GM23338 (cell line): ENCODE data around the gene CRKL. TPM values are rescaled to one million over a fixed set of nuclear protein-coding genes. Genes with fewer than 3 reads are reported as not detected.

ENCODE experiments used
- ATAC-seq: fragments of 200-7000 bp; cut with Tn5 transposase; 3 replicates; pipeline ENCODE4 v1.9.1; 2020
- DNase-seq: peaks from one replicate; pipeline ENCODE4 v3.0.0-alpha.2; 2015; ENCODE audit warnings: low spot score
- H2AFZ ChIP-seq: fragments of 200-600 bp; sonication (generic); 2 replicates; pipeline ENCODE4 v1.8.0; 2016; ENCODE audit warnings: antibody characterized with exemption, mild to moderate bottlenecking, moderate library complexity
- H3F3A ChIP-seq: fragments of 200-600 bp; sonication (generic); replicated peaks from 2 replicates; pipeline ENCODE4 v1.8.0; 2017; ENCODE audit warnings: antibody characterized with exemption, mixed run types, low read depth
- H3K27ac ChIP-seq: fragments of 200-600 bp; sonication (generic); 2 replicates; pipeline ENCODE4 v1.6.1; 2016; ENCODE audit warnings: low read depth
- H3K27me3 ChIP-seq: fragments of 200-600 bp; sonication (generic); 2 replicates; pipeline ENCODE4 v1.8.0; 2016; ENCODE audit warnings: mild to moderate bottlenecking, mixed run types, moderate library complexity; ENCODE audit not compliant: insufficient read depth
- H3K36me3 ChIP-seq: fragments of 200-600 bp; sonication (generic); 2 replicates; pipeline ENCODE4 v1.8.0; 2016; ENCODE audit warnings: mild to moderate bottlenecking; ENCODE audit not compliant: insufficient read depth
- H3K4me1 ChIP-seq: fragments of 200-600 bp; sonication (generic); 2 replicates; pipeline ENCODE4 v1.8.0; 2016; ENCODE audit warnings: mild to moderate bottlenecking, moderate library complexity; ENCODE audit not compliant: insufficient read depth
- H3K4me2 ChIP-seq: fragments of 200-600 bp; sonication (generic); 2 replicates; pipeline ENCODE4 v1.7.1; 2017; ENCODE audit warnings: mixed run types
- H3K4me3 ChIP-seq: fragments of 200-600 bp; sonication (generic); 2 replicates; pipeline ENCODE4 v1.6.1; 2016; ENCODE audit warnings: mixed run types
- H3K79me2 ChIP-seq: fragments of 200-600 bp; sonication (generic); replicated peaks from 2 replicates; pipeline ENCODE4 v1.8.0; 2017; ENCODE audit warnings: mild to moderate bottlenecking; ENCODE audit not compliant: insufficient read depth
- H3K9me2 ChIP-seq: fragments of 200-600 bp; sonication (generic); 2 replicates; pipeline ENCODE4 v1.8.0; 2017; ENCODE audit not compliant: insufficient read depth
- H4K20me1 ChIP-seq: fragments of 200-600 bp; sonication (generic); replicated peaks from 2 replicates; pipeline ENCODE4 v1.8.0; 2017; ENCODE audit warnings: mild to moderate bottlenecking; ENCODE audit not compliant: insufficient read depth
- H3K27ac Mint-ChIP-seq: 2 replicates; pipeline ENCODE4 v1.8.0; 2020; ENCODE audit warnings: inconsistent platforms, mild to moderate bottlenecking, moderate library complexity, mixed read lengths
- H3K27me3 Mint-ChIP-seq: 3 replicates; pipeline ENCODE4 v1.8.0; 2022; ENCODE audit warnings: low read depth, mild to moderate bottlenecking, moderate library complexity, mixed read lengths, inconsistent platforms; ENCODE audit not compliant: insufficient read depth, poor library complexity
- H3K36me3 Mint-ChIP-seq: 3 replicates; pipeline ENCODE4 v1.8.0; 2021; ENCODE audit warnings: low read depth, mild to moderate bottlenecking, inconsistent platforms, moderate library complexity, mixed read lengths
- H3K4me1 Mint-ChIP-seq: 3 replicates; pipeline ENCODE4 v1.8.0; 2020; ENCODE audit warnings: mild to moderate bottlenecking, inconsistent platforms, mixed read lengths
- H3K4me3 Mint-ChIP-seq: 3 replicates; pipeline ENCODE4 v1.8.0; 2021; ENCODE audit warnings: moderate library complexity, mild to moderate bottlenecking, inconsistent platforms, mixed read lengths
- H3K9me3 Mint-ChIP-seq: 3 replicates; pipeline ENCODE4 v1.8.0; 2020; ENCODE audit warnings: moderate library complexity, mild to moderate bottlenecking, inconsistent platforms, mixed read lengths
- CREB1 ChIP-seq: fragments of 250-450 bp; sonication (Bioruptor Pico); IDR thresholded peaks from 2 replicates; pipeline ENCODE4 v1.5.0; 2020; ENCODE audit warnings: low read depth, mild to moderate bottlenecking, moderate library complexity
- EZH2 ChIP-seq: fragments of 200-600 bp; sonication (generic); IDR thresholded peaks from one replicate; pipeline ENCODE4 v1.8.0; 2017; ENCODE audit warnings: antibody characterized with exemption, mild to moderate bottlenecking, low read depth; ENCODE audit not compliant: unreplicated experiment
- EZH2phosphoT487 ChIP-seq: fragments of 200-600 bp; sonication (generic); IDR thresholded peaks from one replicate; pipeline ENCODE4 v1.8.1; 2018; ENCODE audit warnings: antibody characterized with exemption; ENCODE audit not compliant: unreplicated experiment
- JUNB ChIP-seq: IDR thresholded peaks from one replicate; pipeline ENCODE4 v1.6.1; 2016; ENCODE audit warnings: antibody characterized with exemption; ENCODE audit not compliant: unreplicated experiment
- NANOG ChIP-seq: IDR thresholded peaks from 2 replicates; pipeline ENCODE4 v1.6.1; 2016; ENCODE audit warnings: antibody characterized with exemption, borderline replicate concordance
- POLR2AphosphoS5 ChIP-seq: IDR thresholded peaks from 2 replicates; pipeline ENCODE4 v1.6.1; 2016; ENCODE audit warnings: antibody characterized with exemption, low read depth
- STAT1 ChIP-seq: IDR thresholded peaks from one replicate; pipeline ENCODE4 v1.6.1; 2016; ENCODE audit warnings: antibody characterized with exemption; ENCODE audit not compliant: unreplicated experiment
- ZNF114 ChIP-seq: fragments of 250-450 bp; sonication (Bioruptor Pico); IDR thresholded peaks from 2 replicates; pipeline ENCODE4 v1.5.0; 2020; ENCODE audit warnings: mild to moderate bottlenecking, moderate library complexity
- ZNF331 ChIP-seq: fragments of 250-450 bp; sonication (Bioruptor Pico); IDR thresholded peaks from 2 replicates; pipeline ENCODE4 v1.5.0; 2020; ENCODE audit warnings: low read depth, mild to moderate bottlenecking, moderate library complexity
- polyA plus RNA-seq: library from polyadenylated mRNA; unstranded; fragments of >200 nt; fragmentation: Nextera tagmentation; extraction: Ambion mirVana; gene quantifications from 2 replicates; pipeline ENCODE4 v1.2.1, GENCODE V29; 2016
- total RNA-seq: library from RNA; depleted of rRNA; stranded (reverse); fragments of >200 nt; shearing (Covaris generic); gene quantifications from 2 replicates; pipeline ENCODE4 v1.2.3, GENCODE V29; 2014
- TF ChIP-seq, protein P1 (sequence below): IDR thresholded peaks from one replicate; pipeline ENCODE4 v1.6.1; 2018; ENCODE audit warnings: antibody characterized with exemption; ENCODE audit not compliant: unreplicated experiment
- TF ChIP-seq, protein P2 (sequence below), 2 experiments: fragments of 200-600 bp in 1 of 2; sonication (generic) in 1 of 2; conservative IDR thresholded peaks; 2 replicates each; pipeline versions ENCODE4 v1.5.1 to v1.6.1; 2016 to 2017; ENCODE audit warnings: antibody characterized with exemption in 2 of 2, low read depth in 2 of 2, mild to moderate bottlenecking in 2 of 2, moderate library complexity in 1 of 2
- TF ChIP-seq, protein P3 (sequence below): IDR thresholded peaks from 2 replicates; pipeline ENCODE4 v1.6.1; 2016; ENCODE audit warnings: antibody characterized with exemption
- TF ChIP-seq, protein P4 (sequence below): fragments of 250-450 bp; sonication (Bioruptor Pico); IDR thresholded peaks from 2 replicates; pipeline ENCODE4 v1.5.0; 2020; ENCODE audit warnings: mild to moderate bottlenecking, moderate library complexity

Gene CRKL
- total and polyA plus RNA-seq, 2 experiments from 2014 or later, result 39.5 to 104 TPM

DNA sequence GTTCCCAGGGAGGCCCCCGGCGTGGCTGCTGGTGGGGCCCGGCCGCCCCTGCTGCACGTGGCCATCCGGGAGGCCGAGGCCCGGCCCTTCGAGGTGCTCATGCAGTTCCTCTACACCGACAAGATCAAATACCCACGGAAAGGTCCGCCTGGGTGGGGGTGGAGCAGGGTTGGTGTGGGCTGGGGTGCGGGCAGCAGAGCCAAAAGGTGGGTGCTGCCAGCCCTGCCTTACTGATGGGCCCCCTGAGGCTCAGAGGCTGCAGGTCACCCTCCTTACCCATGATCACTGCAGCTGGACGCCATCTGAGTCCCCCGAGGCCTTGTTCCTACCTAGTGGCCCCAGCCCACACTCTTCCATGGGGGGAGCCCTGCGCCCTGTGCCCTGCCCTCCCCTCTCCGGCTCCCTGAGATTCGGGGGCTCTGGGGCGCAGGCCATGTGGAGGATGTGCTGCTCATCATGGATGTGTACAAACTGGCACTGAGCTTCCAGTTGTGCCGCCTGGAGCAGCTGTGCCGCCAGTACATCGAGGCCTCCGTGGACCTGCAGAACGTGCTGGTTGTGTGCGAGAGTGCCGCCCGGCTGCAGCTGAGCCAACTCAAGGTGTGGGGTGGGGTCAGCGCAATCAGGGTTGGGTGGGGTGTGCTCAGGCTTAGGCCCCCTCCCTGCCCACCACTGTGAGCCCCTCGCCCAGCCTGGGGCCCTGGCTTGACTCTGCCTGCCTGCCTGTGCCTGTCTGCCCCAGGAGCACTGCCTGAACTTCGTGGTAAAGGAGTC lies 77.1 kb downstream of the CRKL start:
- Mint-ChIP-seq H3K27me3 (peaks cover 7% of the 10 kb centered on the region), H3K9me3 (no peaks in the 10 kb centered on the region), H3K4me1 (no peaks in the 10 kb centered on the region; the same call in 2 of the 3 replicates), H3K27ac (no peak overlapping the region), H3K36me3 (peaks cover 20% of the 10 kb centered on the region; the same call in 2 of the 3 replicates), H3K4me3 (no peak overlapping the region; the same call in 2 of the 3 replicates)
- Histone ChIP-seq H3F3A (no peaks in the 10 kb centered on the region), H3K27ac (no peak overlapping the region), H3K27me3 (no peaks in the 10 kb centered on the region), H3K9me2 (no peaks in the 10 kb centered on the region), H3K4me3 (no peak overlapping the region), H4K20me1 (no peaks in the 10 kb centered on the region), H2AFZ (no peak overlapping the region), H3K4me1 (no peaks in the 10 kb centered on the region), H3K36me3 (no peaks in the 10 kb centered on the region), H3K79me2 (no peaks in the 10 kb centered on the region), H3K4me2 (no peak overlapping the region)
- ATAC-seq (no peak), DNase-seq (no peak)
- TF ChIP-seq JUNB (no peak), NANOG (no peak), ZNF114 (CRISPR knock-in tag) (no peak), STAT1 (no peak), EZH2phosphoT487 (no peak), EZH2 (no peak), CREB1 (CRISPR knock-in tag) (no peak), ZNF331 (CRISPR knock-in tag) (no peak), POLR2AphosphoS5 (no peak)
- TF ChIP-seq, protein P1, sequence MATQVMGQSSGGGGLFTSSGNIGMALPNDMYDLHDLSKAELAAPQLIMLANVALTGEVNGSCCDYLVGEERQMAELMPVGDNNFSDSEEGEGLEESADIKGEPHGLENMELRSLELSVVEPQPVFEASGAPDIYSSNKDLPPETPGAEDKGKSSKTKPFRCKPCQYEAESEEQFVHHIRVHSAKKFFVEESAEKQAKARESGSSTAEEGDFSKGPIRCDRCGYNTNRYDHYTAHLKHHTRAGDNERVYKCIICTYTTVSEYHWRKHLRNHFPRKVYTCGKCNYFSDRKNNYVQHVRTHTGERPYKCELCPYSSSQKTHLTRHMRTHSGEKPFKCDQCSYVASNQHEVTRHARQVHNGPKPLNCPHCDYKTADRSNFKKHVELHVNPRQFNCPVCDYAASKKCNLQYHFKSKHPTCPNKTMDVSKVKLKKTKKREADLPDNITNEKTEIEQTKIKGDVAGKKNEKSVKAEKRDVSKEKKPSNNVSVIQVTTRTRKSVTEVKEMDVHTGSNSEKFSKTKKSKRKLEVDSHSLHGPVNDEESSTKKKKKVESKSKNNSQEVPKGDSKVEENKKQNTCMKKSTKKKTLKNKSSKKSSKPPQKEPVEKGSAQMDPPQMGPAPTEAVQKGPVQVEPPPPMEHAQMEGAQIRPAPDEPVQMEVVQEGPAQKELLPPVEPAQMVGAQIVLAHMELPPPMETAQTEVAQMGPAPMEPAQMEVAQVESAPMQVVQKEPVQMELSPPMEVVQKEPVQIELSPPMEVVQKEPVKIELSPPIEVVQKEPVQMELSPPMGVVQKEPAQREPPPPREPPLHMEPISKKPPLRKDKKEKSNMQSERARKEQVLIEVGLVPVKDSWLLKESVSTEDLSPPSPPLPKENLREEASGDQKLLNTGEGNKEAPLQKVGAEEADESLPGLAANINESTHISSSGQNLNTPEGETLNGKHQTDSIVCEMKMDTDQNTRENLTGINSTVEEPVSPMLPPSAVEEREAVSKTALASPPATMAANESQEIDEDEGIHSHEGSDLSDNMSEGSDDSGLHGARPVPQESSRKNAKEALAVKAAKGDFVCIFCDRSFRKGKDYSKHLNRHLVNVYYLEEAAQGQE, result no peak
- TF ChIP-seq, protein P2, sequence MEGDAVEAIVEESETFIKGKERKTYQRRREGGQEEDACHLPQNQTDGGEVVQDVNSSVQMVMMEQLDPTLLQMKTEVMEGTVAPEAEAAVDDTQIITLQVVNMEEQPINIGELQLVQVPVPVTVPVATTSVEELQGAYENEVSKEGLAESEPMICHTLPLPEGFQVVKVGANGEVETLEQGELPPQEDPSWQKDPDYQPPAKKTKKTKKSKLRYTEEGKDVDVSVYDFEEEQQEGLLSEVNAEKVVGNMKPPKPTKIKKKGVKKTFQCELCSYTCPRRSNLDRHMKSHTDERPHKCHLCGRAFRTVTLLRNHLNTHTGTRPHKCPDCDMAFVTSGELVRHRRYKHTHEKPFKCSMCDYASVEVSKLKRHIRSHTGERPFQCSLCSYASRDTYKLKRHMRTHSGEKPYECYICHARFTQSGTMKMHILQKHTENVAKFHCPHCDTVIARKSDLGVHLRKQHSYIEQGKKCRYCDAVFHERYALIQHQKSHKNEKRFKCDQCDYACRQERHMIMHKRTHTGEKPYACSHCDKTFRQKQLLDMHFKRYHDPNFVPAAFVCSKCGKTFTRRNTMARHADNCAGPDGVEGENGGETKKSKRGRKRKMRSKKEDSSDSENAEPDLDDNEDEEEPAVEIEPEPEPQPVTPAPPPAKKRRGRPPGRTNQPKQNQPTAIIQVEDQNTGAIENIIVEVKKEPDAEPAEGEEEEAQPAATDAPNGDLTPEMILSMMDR (conservative IDR thresholded peaks at IDR 0.05; ENCODE audit: low read depth in 2 of 2), result no peak
- TF ChIP-seq, protein P3, sequence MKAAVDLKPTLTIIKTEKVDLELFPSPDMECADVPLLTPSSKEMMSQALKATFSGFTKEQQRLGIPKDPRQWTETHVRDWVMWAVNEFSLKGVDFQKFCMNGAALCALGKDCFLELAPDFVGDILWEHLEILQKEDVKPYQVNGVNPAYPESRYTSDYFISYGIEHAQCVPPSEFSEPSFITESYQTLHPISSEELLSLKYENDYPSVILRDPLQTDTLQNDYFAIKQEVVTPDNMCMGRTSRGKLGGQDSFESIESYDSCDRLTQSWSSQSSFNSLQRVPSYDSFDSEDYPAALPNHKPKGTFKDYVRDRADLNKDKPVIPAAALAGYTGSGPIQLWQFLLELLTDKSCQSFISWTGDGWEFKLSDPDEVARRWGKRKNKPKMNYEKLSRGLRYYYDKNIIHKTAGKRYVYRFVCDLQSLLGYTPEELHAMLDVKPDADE, result no peak
- TF ChIP-seq, protein P4, sequence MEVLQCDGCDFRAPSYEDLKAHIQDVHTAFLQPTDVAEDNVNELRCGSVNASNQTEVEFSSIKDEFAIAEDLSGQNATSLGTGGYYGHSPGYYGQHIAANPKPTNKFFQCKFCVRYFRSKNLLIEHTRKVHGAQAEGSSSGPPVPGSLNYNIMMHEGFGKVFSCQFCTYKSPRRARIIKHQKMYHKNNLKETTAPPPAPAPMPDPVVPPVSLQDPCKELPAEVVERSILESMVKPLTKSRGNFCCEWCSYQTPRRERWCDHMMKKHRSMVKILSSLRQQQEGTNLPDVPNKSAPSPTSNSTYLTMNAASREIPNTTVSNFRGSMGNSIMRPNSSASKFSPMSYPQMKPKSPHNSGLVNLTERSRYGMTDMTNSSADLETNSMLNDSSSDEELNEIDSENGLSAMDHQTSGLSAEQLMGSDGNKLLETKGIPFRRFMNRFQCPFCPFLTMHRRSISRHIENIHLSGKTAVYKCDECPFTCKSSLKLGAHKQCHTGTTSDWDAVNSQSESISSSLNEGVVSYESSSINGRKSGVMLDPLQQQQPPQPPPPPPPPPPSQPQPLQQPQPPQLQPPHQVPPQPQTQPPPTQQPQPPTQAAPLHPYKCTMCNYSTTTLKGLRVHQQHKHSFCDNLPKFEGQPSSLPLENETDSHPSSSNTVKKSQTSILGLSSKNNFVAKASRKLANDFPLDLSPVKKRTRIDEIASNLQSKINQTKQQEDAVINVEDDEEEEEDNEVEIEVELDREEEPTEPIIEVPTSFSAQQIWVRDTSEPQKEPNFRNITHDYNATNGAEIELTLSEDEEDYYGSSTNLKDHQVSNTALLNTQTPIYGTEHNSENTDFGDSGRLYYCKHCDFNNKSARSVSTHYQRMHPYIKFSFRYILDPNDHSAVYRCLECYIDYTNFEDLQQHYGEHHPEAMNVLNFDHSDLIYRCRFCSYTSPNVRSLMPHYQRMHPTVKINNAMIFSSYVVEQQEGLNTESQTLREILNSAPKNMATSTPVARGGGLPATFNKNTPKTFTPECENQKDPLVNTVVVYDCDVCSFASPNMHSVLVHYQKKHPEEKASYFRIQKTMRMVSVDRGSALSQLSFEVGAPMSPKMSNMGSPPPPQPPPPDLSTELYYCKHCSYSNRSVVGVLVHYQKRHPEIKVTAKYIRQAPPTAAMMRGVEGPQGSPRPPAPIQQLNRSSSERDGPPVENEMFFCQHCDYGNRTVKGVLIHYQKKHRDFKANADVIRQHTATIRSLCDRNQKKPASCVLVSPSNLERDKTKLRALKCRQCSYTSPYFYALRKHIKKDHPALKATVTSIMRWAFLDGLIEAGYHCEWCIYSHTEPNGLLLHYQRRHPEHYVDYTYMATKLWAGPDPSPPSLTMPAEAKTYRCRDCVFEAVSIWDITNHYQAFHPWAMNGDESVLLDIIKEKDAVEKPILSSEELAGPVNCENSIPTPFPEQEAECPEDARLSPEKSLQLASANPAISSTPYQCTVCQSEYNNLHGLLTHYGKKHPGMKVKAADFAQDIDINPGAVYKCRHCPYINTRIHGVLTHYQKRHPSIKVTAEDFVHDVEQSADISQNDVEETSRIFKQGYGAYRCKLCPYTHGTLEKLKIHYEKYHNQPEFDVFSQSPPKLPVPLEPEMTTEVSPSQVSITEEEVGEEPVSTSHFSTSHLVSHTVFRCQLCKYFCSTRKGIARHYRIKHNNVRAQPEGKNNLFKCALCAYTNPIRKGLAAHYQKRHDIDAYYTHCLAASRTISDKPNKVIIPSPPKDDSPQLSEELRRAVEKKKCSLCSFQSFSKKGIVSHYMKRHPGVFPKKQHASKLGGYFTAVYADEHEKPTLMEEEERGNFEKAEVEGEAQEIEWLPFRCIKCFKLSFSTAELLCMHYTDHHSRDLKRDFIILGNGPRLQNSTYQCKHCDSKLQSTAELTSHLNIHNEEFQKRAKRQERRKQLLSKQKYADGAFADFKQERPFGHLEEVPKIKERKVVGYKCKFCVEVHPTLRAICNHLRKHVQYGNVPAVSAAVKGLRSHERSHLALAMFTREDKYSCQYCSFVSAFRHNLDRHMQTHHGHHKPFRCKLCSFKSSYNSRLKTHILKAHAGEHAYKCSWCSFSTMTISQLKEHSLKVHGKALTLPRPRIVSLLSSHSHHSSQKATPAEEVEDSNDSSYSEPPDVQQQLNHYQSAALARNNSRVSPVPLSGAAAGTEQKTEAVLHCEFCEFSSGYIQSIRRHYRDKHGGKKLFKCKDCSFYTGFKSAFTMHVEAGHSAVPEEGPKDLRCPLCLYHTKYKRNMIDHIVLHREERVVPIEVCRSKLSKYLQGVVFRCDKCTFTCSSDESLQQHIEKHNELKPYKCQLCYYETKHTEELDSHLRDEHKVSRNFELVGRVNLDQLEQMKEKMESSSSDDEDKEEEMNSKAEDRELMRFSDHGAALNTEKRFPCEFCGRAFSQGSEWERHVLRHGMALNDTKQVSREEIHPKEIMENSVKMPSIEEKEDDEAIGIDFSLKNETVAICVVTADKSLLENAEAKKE (CRISPR knock-in tag), result no peak
